ENCODE data around the gene MMS22L.
"Not testable (repeated sequence)": the region's sequence is repeated elsewhere in the genome, so short reads cannot be mapped to it uniquely, and the experiment has no call there.

MMS22L gene

GRCh38 chr6:97160280-97160679 is 122.7 kb downstream of the MMS22L start:
- TF ChIP-seq POU2F2 (IDR thresholded peaks at IDR 0.05; ENCODE audit: low read depth, low read length) (no peak), TAF1 (IDR thresholded peaks at IDR 0.05; ENCODE audit: low read depth, low read length) (no peak), POLR2AphosphoS5 (IDR thresholded peaks at IDR 0.05; ENCODE audit: low read depth, low read length) (no peak), SPI1 (IDR thresholded peaks at IDR 0.05; ENCODE audit: low read depth, low read length) (no peak), POLR2A (IDR thresholded peaks at IDR 0.05; ENCODE audit: low read depth, low read length) (no peak), PAX5 (IDR thresholded peaks at IDR 0.05; ENCODE audit: insufficient read depth, low read length, severe bottlenecking) (no peak)
- DNase-seq (ENCODE audit: insufficient read length, low spot score) (no peak), FAIRE-seq (no peak)

GRCh38 chr6:97155447-97155846 is 127.6 kb downstream of the MMS22L start:
- not testable (repeated sequence) for DNase-seq (ENCODE audit: insufficient read length, low spot score); FAIRE-seq

GRCh38 chr6:97154015-97154414 is 129.0 kb downstream of the MMS22L start:
- DNase-seq (ENCODE audit: insufficient read length, low spot score) (no peak), FAIRE-seq (no peak)
- TF ChIP-seq POLR2AphosphoS5 (IDR thresholded peaks at IDR 0.05; ENCODE audit: low read depth, low read length), result no peak
- no peak for TF ChIP-seq TAF1 (IDR thresholded peaks at IDR 0.05; ENCODE audit: low read depth, low read length)
- no peak for TF ChIP-seq PAX5 (IDR thresholded peaks at IDR 0.05; ENCODE audit: insufficient read depth, low read length, severe bottlenecking)
- no peak for TF ChIP-seq POU2F2 (IDR thresholded peaks at IDR 0.05; ENCODE audit: low read depth, low read length)
- no peak for TF ChIP-seq SPI1 (IDR thresholded peaks at IDR 0.05; ENCODE audit: low read depth, low read length)
- no peak for TF ChIP-seq POLR2A (IDR thresholded peaks at IDR 0.05; ENCODE audit: low read depth, low read length)

GRCh38 chr6:97151601-97152000 is 131.4 kb downstream of the MMS22L start:
- no peak for FAIRE-seq

GRCh38 chr6:97150932-97151331 is 132.1 kb downstream of the MMS22L start:
- FAIRE-seq, result peak; percentile 20
- TF ChIP-seq TAF1 (IDR thresholded peaks at IDR 0.05; ENCODE audit: low read depth, low read length), result no peak
- no peak for TF ChIP-seq SPI1 (IDR thresholded peaks at IDR 0.05; ENCODE audit: low read depth, low read length)
- no peak for TF ChIP-seq PAX5 (IDR thresholded peaks at IDR 0.05; ENCODE audit: insufficient read depth, low read length, severe bottlenecking)
- no peak for TF ChIP-seq POLR2AphosphoS5 (IDR thresholded peaks at IDR 0.05; ENCODE audit: low read depth, low read length)
- TF ChIP-seq POU2F2 (IDR thresholded peaks at IDR 0.05; ENCODE audit: low read depth, low read length), result no peak
- no peak for TF ChIP-seq POLR2A (IDR thresholded peaks at IDR 0.05; ENCODE audit: low read depth, low read length)
- no peak for DNase-seq (ENCODE audit: insufficient read length, low spot score)

More at GRCh38 chr6:97151601-97152000, 131.4 kb downstream of the MMS22L start:
- no peak for DNase-seq (ENCODE audit: insufficient read length, low spot score)
- TF ChIP-seq TAF1 (IDR thresholded peaks at IDR 0.05; ENCODE audit: low read depth, low read length) (no peak), POLR2A (IDR thresholded peaks at IDR 0.05; ENCODE audit: low read depth, low read length) (no peak), SPI1 (IDR thresholded peaks at IDR 0.05; ENCODE audit: low read depth, low read length) (no peak), POU2F2 (IDR thresholded peaks at IDR 0.05; ENCODE audit: low read depth, low read length) (no peak), PAX5 (IDR thresholded peaks at IDR 0.05; ENCODE audit: insufficient read depth, low read length, severe bottlenecking) (no peak), POLR2AphosphoS5 (IDR thresholded peaks at IDR 0.05; ENCODE audit: low read depth, low read length) (no peak)

GRCh38 chr6:97147421-97147820 is 135.6 kb downstream of the MMS22L start:
- no peak for DNase-seq (ENCODE audit: insufficient read length, low spot score)
- TF ChIP-seq SPI1 (IDR thresholded peaks at IDR 0.05; ENCODE audit: low read depth, low read length), result no peak
- no peak for TF ChIP-seq PAX5 (IDR thresholded peaks at IDR 0.05; ENCODE audit: insufficient read depth, low read length, severe bottlenecking)
- TF ChIP-seq POU2F2 (IDR thresholded peaks at IDR 0.05; ENCODE audit: low read depth, low read length), result no peak
- no peak for TF ChIP-seq POLR2AphosphoS5 (IDR thresholded peaks at IDR 0.05; ENCODE audit: low read depth, low read length)
- no peak for TF ChIP-seq POLR2A (IDR thresholded peaks at IDR 0.05; ENCODE audit: low read depth, low read length)
- TF ChIP-seq TAF1 (IDR thresholded peaks at IDR 0.05; ENCODE audit: low read depth, low read length), result no peak
- FAIRE-seq, result no peak

GRCh38 chr6:97145691-97146090 is 137.3 kb downstream of the MMS22L start:
- DNase-seq (ENCODE audit: insufficient read length, low spot score) (no peak), FAIRE-seq (no peak)
- TF ChIP-seq PAX5 (IDR thresholded peaks at IDR 0.05; ENCODE audit: insufficient read depth, low read length, severe bottlenecking), result no peak
- no peak for TF ChIP-seq TAF1 (IDR thresholded peaks at IDR 0.05; ENCODE audit: low read depth, low read length)
- no peak for TF ChIP-seq SPI1 (IDR thresholded peaks at IDR 0.05; ENCODE audit: low read depth, low read length)
- no peak for TF ChIP-seq POU2F2 (IDR thresholded peaks at IDR 0.05; ENCODE audit: low read depth, low read length)
- no peak for TF ChIP-seq POLR2AphosphoS5 (IDR thresholded peaks at IDR 0.05; ENCODE audit: low read depth, low read length)
- TF ChIP-seq POLR2A (IDR thresholded peaks at IDR 0.05; ENCODE audit: low read depth, low read length), result no peak

- FAIRE-seq (no peak), DNase-seq (ENCODE audit: insufficient read length, low spot score) (no peak)
- TF ChIP-seq PAX5 (IDR thresholded peaks at IDR 0.05; ENCODE audit: insufficient read depth, low read length, severe bottlenecking), result no peak
- no peak for TF ChIP-seq POLR2A (IDR thresholded peaks at IDR 0.05; ENCODE audit: low read depth, low read length)
- no peak for TF ChIP-seq TAF1 (IDR thresholded peaks at IDR 0.05; ENCODE audit: low read depth, low read length)
- no peak for TF ChIP-seq POLR2AphosphoS5 (IDR thresholded peaks at IDR 0.05; ENCODE audit: low read depth, low read length)
- TF ChIP-seq POU2F2 (IDR thresholded peaks at IDR 0.05; ENCODE audit: low read depth, low read length), result no peak
Measured at GRCh38 chr6:97141756-97142155, 141.3 kb downstream of the MMS22L start.

GRCh38 chr6:97138581-97138980 is 144.4 kb downstream of the MMS22L start:
- TF ChIP-seq POU2F2 (IDR thresholded peaks at IDR 0.05; ENCODE audit: low read depth, low read length) (no peak), POLR2A (IDR thresholded peaks at IDR 0.05; ENCODE audit: low read depth, low read length) (no peak), TAF1 (IDR thresholded peaks at IDR 0.05; ENCODE audit: low read depth, low read length) (no peak), POLR2AphosphoS5 (IDR thresholded peaks at IDR 0.05; ENCODE audit: low read depth, low read length) (no peak), SPI1 (IDR thresholded peaks at IDR 0.05; ENCODE audit: low read depth, low read length) (no peak), PAX5 (IDR thresholded peaks at IDR 0.05; ENCODE audit: insufficient read depth, low read length, severe bottlenecking) (no peak)
- no peak for DNase-seq (ENCODE audit: insufficient read length, low spot score)
- no peak for FAIRE-seq

GRCh38 chr6:97136626-97137358 is 146.2 kb downstream of the MMS22L start:
- no peak for FAIRE-seq
- TF ChIP-seq POU2F2 (IDR thresholded peaks at IDR 0.05; ENCODE audit: low read depth, low read length) (no peak), TAF1 (IDR thresholded peaks at IDR 0.05; ENCODE audit: low read depth, low read length) (no peak), POLR2AphosphoS5 (IDR thresholded peaks at IDR 0.05; ENCODE audit: low read depth, low read length) (no peak), SPI1 (IDR thresholded peaks at IDR 0.05; ENCODE audit: low read depth, low read length) (no peak), POLR2A (IDR thresholded peaks at IDR 0.05; ENCODE audit: low read depth, low read length) (no peak), PAX5 (IDR thresholded peaks at IDR 0.05; ENCODE audit: insufficient read depth, low read length, severe bottlenecking) (no peak)
- DNase-seq (ENCODE audit: insufficient read length, low spot score), result no peak
